Measurements from ENCODE around the gene RBM8A.

DNA sequence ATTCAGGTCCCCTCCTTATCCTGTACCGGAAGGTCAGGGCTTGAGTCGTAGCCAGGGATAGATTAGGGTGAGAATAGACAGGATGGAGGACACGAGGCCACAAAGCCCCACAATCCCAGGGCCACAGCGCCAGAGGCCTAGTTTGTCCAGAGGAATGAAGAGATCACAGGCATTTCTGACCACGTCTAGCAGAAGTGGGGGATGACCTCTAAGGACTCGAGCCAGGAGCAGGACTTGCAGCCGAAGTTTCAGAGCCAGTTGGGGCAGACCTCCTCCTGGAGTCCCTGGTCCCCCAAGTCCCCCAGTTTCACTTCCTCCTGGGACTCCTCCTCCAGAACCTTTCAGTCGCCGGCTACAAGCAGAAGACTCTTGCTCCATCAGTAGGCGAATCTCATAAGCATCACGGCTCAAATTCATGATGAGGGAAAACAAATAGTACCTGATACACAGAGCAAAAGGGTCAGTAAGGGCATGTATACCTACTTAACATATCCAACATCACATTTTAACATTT, 15.1 kb downstream of the RBM8A start:
- no peak for TF ChIP-seq EZH2 (IDR thresholded peaks at IDR 0.05; ENCODE audit: borderline replicate concordance, insufficient read depth, low read depth, low read length, poor library complexity, severe bottlenecking)
- TF ChIP-seq, protein P1, sequence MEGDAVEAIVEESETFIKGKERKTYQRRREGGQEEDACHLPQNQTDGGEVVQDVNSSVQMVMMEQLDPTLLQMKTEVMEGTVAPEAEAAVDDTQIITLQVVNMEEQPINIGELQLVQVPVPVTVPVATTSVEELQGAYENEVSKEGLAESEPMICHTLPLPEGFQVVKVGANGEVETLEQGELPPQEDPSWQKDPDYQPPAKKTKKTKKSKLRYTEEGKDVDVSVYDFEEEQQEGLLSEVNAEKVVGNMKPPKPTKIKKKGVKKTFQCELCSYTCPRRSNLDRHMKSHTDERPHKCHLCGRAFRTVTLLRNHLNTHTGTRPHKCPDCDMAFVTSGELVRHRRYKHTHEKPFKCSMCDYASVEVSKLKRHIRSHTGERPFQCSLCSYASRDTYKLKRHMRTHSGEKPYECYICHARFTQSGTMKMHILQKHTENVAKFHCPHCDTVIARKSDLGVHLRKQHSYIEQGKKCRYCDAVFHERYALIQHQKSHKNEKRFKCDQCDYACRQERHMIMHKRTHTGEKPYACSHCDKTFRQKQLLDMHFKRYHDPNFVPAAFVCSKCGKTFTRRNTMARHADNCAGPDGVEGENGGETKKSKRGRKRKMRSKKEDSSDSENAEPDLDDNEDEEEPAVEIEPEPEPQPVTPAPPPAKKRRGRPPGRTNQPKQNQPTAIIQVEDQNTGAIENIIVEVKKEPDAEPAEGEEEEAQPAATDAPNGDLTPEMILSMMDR (IDR thresholded peaks at IDR 0.05), result no peak
